Right lobe of liver (tissue), 6 donors: ENCODE measurements around the gene ENOX2. TPM values are rescaled to one million over a fixed set of nuclear protein-coding genes. Genes with fewer than 3 reads are reported as not detected.

Source experiments
- ATAC-seq, 4 donors: fragments of 200-7000 bp; cut with Tn5 transposase; one replicate each; pipeline ENCODE4 v1.9.1; 2020; ENCODE audit warnings: mild to moderate bottlenecking in 4 of 4, moderate library complexity in 4 of 4
- DNase-seq, 3 donors: peaks; one replicate each; pipeline ENCODE4 v3.0.0-alpha.2; 2020
- H3K27ac ChIP-seq, 3 donors: fragments of 200-600 bp; one replicate each; pipeline ENCODE4 v1.8.0; 2022
- H3K27me3 ChIP-seq, 2 donors: fragments of 200-600 bp; one replicate each; pipeline ENCODE4 v1.8.0; 2022
- H3K36me3 ChIP-seq, 4 donors: fragments of 200-600 bp; sonication (generic) in 1 of 4; one replicate each; pipeline versions ENCODE4 v1.5.1 to v1.8.0; 2017 to 2022; ENCODE audit warnings: control low read depth in 1 of 4
- H3K4me1 ChIP-seq, 4 donors: fragments of 200-600 bp; sonication (generic) in 1 of 4; one replicate each; pipeline versions ENCODE4 v1.5.1 to v1.8.0; 2017 to 2022; ENCODE audit warnings: control low read depth in 1 of 4
- H3K4me3 ChIP-seq, 3 donors: fragments of 200-600 bp; one replicate each; pipeline ENCODE4 v1.8.0; 2022
- H3K9me3 ChIP-seq, 4 donors: fragments of 200-600 bp; sonication (generic) in 1 of 4; one replicate each; pipeline versions ENCODE4 v1.5.1 to v1.8.0; 2017 to 2022; ENCODE audit warnings: control low read depth in 1 of 4
- POLR2A ChIP-seq: fragments of 450-650 bp; IDR thresholded peaks from one replicate; pipeline ENCODE4 v1.6.1; 2017; ENCODE audit warnings: antibody characterized with exemption, mild to moderate bottlenecking
- WGBS: methylation state at CpG from one replicate; pipeline ENCODE4 v1.1.6; 2018; ENCODE audit warnings: low coverage, low lambda C conversion rate; ENCODE audit not compliant: insufficient coverage; ENCODE audit errors: missing lambda C conversion rate; 5-methylcytosine and 5-hydroxymethylcytosine counted together
- intact Hi-C, 2 donors: fragments of 100-400 bp; cut with DNase I; formaldehyde crosslinking; loops; one replicate each; pipeline versions ENCODE4 v1.11.2 to v1.14.1; 2022
- total RNA-seq, 6 experiments: library from RNA; depleted of rRNA in 2 of 6; stranded (reverse); fragments of >200 nt in 2 of 6; fragmentation: NEBNext Ultra II Directional in 3 of 6; extraction: Animal tissue kit (Norgen Biotek cat#: 25700) in 3 of 6; gene quantifications; one replicate each; pipeline versions ENCODE4 v1.1.0 to v1.2.4, GENCODE V29; 2016 to 2023
- TF ChIP-seq, protein P1 (sequence below), 4 donors: fragments of 200-600 bp in 3 of 4; fragments of 450-650 bp in 1 of 4; IDR thresholded peaks; one replicate each; pipeline versions ENCODE4 v1.5.1 to v1.8.0; 2016 to 2022; ENCODE audit warnings: antibody characterized with exemption in 4 of 4, mild to moderate bottlenecking in 2 of 4
- donor health status: DM: no; HTN: yes; CAD: no.
- donor health status: DM: no; HTN: no; CAD: no.
- donor health status: DM: no; HTN: no; CAD: no.
- donor health status: DM: no; HTN: yes; CAD: no.
- donor health status: DM: no; HTN: yes; CAD: no.

Gene ENOX2
- total RNA-seq, 6 experiments from 2014 or later = 6.9 to 14.7 (median 10.8) TPM

DNA sequence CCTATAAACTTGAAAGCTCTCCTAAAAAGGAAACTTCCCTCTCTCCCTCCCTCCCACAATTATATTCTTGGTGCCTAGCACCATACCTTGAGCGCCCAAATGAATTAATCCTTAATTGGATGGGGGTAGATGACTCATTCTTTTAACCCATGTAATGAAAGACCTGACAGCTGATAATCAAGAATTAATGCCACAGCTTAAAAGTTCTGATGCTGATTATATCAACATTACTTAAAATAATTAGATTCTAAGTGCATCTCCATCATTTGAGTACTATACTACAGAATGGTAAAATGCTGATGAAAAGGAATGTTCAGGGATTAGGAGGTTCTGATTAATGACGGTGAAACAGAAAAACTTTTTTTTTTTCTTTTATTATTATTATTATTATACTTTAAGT, 117.0 kb downstream of the ENOX2 start:
- no peak for TF ChIP-seq POLR2A
- TF ChIP-seq, protein P1, sequence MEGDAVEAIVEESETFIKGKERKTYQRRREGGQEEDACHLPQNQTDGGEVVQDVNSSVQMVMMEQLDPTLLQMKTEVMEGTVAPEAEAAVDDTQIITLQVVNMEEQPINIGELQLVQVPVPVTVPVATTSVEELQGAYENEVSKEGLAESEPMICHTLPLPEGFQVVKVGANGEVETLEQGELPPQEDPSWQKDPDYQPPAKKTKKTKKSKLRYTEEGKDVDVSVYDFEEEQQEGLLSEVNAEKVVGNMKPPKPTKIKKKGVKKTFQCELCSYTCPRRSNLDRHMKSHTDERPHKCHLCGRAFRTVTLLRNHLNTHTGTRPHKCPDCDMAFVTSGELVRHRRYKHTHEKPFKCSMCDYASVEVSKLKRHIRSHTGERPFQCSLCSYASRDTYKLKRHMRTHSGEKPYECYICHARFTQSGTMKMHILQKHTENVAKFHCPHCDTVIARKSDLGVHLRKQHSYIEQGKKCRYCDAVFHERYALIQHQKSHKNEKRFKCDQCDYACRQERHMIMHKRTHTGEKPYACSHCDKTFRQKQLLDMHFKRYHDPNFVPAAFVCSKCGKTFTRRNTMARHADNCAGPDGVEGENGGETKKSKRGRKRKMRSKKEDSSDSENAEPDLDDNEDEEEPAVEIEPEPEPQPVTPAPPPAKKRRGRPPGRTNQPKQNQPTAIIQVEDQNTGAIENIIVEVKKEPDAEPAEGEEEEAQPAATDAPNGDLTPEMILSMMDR (IDR thresholded peaks at IDR 0.05) = no peak
- no peak overlapping the region for H3K4me3 ChIP-seq
- H3K27me3 ChIP-seq = no peaks in the 10 kb centered on the region
- H3K4me1 ChIP-seq = peaks cover 0 to 15% (median 0%) of the 10 kb centered on the region in 4 donors
- ATAC-seq = no peak
- WGBS = 70% methylated on average over 2 of the region's 2 CpGs
- DNase-seq = no peak
- intact Hi-C loops = no loop called here
- no peaks in the 10 kb centered on the region for H3K9me3 ChIP-seq
- no peaks in the 10 kb centered on the region for H3K36me3 ChIP-seq
- H3K27ac ChIP-seq = no peak overlapping the region

DNA sequence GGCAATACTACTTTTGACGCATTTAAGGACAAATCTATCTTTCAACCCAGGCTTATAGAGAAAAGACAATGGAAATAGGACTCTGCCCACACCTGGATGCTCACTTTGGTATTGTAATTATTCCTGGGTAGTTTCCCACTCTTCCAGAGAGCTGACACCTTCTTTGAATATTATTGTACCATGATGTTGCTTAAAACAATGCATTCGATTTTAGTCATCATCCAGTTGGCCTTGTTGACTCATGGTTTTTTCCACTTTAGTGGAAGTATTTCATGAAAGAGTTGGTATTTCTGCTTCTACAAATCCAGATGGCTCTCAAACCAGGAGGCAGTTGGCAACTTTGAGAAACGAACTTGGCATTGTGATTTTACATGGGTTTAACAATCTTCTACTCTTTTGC, 124.2 kb downstream of the ENOX2 start:
- DNase-seq (no peak), ATAC-seq (no peak)
- Histone ChIP-seq H3K27ac (no peak overlapping the region), H3K9me3 (no peaks in the 10 kb centered on the region), H3K4me3 (no peak overlapping the region), H3K36me3 (no peaks in the 10 kb centered on the region), H3K4me1 (no peaks in the 10 kb centered on the region), H3K27me3 (no peaks in the 10 kb centered on the region)
- intact Hi-C loops = no loop called here
- 56% methylated on average over 3 of the region's 3 CpGs for WGBS
- no peak for TF ChIP-seq POLR2A
- TF ChIP-seq, protein P1 (IDR thresholded peaks at IDR 0.05) = no peak

DNA sequence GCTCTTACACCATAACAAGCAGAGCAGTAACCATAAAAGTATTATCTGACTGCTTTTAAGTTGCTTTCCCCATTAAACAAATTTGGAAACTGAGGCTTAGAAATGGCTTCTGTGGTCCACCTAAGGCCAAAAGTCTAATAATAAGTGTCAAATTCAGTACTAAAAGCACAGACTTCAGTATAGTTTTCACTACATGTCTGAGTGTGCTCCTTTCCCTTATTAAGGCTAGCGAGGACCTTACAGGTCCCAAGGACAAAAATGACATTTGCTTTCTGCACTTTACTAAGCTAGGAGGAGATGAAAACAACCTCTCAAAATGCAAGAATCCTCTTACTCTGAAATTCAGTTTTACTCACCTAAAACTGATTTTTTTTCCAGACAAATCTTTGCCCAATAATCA, 127.2 kb downstream of the ENOX2 start:
- intact Hi-C loops = no loop called here
- 75% methylated on average over 1 of the region's 1 CpG for WGBS
- ATAC-seq = no peak

DNA sequence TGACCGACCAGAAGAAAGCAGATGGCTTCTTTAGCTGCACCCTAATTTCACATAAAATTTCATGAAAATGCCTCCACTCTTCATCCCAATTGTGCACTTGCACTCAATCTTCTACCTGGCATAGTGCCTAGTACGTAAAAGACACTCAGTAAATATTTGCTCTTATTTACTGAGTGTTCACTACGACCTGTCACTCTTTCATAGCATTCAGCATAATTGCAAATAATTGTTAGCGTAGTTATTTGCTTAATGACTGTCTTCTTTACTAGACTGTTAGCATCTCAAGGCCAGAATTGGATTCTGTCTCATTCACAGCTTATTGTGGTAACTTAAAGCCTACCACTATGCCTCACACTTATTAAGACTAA, 130.2 kb downstream of the ENOX2 start:
- ATAC-seq = peak in 1 of 4 donors; percentile 19
- H3K4me3 ChIP-seq = no peak overlapping the region
- H3K27ac ChIP-seq = no peak overlapping the region
- no peak for TF ChIP-seq POLR2A
- TF ChIP-seq, protein P1 (IDR thresholded peaks at IDR 0.05) = no peak
- H3K4me1 ChIP-seq = peaks cover 0 to 3% (median 0%) of the 10 kb centered on the region in 4 donors
- no peaks in the 10 kb centered on the region for H3K9me3 ChIP-seq
- 49% methylated on average over 4 of the region's 4 CpGs for WGBS
- no peaks in the 10 kb centered on the region for H3K27me3 ChIP-seq
- H3K36me3 ChIP-seq = no peaks in the 10 kb centered on the region
- intact Hi-C loops = no loop called here
- DNase-seq = no peak

More for the DNA sequence above, 127.2 kb downstream of the ENOX2 start:
- H3K4me3 ChIP-seq = no peak overlapping the region
- no peaks in the 10 kb centered on the region for H3K27me3 ChIP-seq
- TF ChIP-seq POLR2A = no peak
- TF ChIP-seq, protein P1 (IDR thresholded peaks at IDR 0.05) = no peak
- peaks cover 0 to 3% (median 0%) of the 10 kb centered on the region in 4 donors for H3K4me1 ChIP-seq
- H3K9me3 ChIP-seq = no peaks in the 10 kb centered on the region
- no peak overlapping the region for H3K27ac ChIP-seq
- DNase-seq = no peak
- no peaks in the 10 kb centered on the region for H3K36me3 ChIP-seq
